Measurements from ENCODE around the gene PIP5KL1. TPM values are rescaled to one million over a fixed set of nuclear protein-coding genes. Genes with fewer than 3 reads are reported as not detected.
A peak's percentile ranks its signal among the peaks of the same experiment; 100 is the strongest.

PIP5KL1 gene
- total RNA-seq, 1 experiment from 2014 or later: 3.9 TPM

- Histone ChIP-seq H3K9me3 (ENCODE audit: low read depth, low read length, poor library complexity, severe bottlenecking) (no peaks in the 10 kb centered on the region), H3K4me1 (ENCODE audit: insufficient read depth, low read length, poor library complexity, severe bottlenecking) (peaks cover 42% of the 10 kb centered on the region), H3K27me3 (replicated peaks; ENCODE audit: insufficient read depth, low read depth, low read length, poor library complexity) (no peaks in the 10 kb centered on the region), H3K36me3 (ENCODE audit: insufficient read depth, low read length, poor library complexity, severe bottlenecking) (no peaks in the 10 kb centered on the region), H3K27ac (ENCODE audit: low read depth, low read length, poor library complexity, severe bottlenecking) (no peak overlapping the region), H3K4me3 (ENCODE audit: low read depth, low read length, poor library complexity, severe bottlenecking) (peak overlapping the region; percentile 96)
- no TSS peak for BruUV-seq (replicated peaks)
- CTCF ChIA-PET: no interaction called here
- intact Hi-C loops (cut with micrococcal nuclease; ENCODE audit: unreplicated experiment): no loop called here
- TF ChIP-seq CTCF (conservative IDR thresholded peaks at IDR 0.05; ENCODE audit: low read depth, low read length) (no peak), EZH2 (IDR thresholded peaks at IDR 0.05; ENCODE audit: borderline replicate concordance, low read depth, low read length, poor library complexity, severe bottlenecking) (no peak)
- POLR2A ChIA-PET (ENCODE audit: low non-redundant PET): no interaction called here
- no peak for DNase-seq (ENCODE audit: low spot score)
These were observed 46.7 kb upstream of the PIP5KL1 start for GRCh38 chr9:127977009-127977883.

GRCh38 chr9:127976498-127976897 is 45.9 kb upstream of the PIP5KL1 start:
- Histone ChIP-seq H3K36me3 (ENCODE audit: insufficient read depth, low read length, poor library complexity, severe bottlenecking) (no peaks in the 10 kb centered on the region), H3K9me3 (ENCODE audit: low read depth, low read length, poor library complexity, severe bottlenecking) (no peaks in the 10 kb centered on the region), H3K4me3 (ENCODE audit: low read depth, low read length, poor library complexity, severe bottlenecking) (no peak overlapping the region), H3K27ac (ENCODE audit: low read depth, low read length, poor library complexity, severe bottlenecking) (no peak overlapping the region), H3K4me1 (ENCODE audit: insufficient read depth, low read length, poor library complexity, severe bottlenecking) (peaks cover 50% of the 10 kb centered on the region), H3K27me3 (replicated peaks; ENCODE audit: insufficient read depth, low read depth, low read length, poor library complexity) (no peaks in the 10 kb centered on the region)
- ChIA-PET CTCF (no interaction called here), POLR2A (ENCODE audit: low non-redundant PET) (no interaction called here)
- intact Hi-C loops (cut with micrococcal nuclease; ENCODE audit: unreplicated experiment): no loop called here
- DNase-seq (ENCODE audit: low spot score): no peak
- BruUV-seq (replicated peaks): no TSS peak
- TF ChIP-seq CTCF (conservative IDR thresholded peaks at IDR 0.05; ENCODE audit: low read depth, low read length): no peak
- no peak for TF ChIP-seq EZH2 (IDR thresholded peaks at IDR 0.05; ENCODE audit: borderline replicate concordance, low read depth, low read length, poor library complexity, severe bottlenecking)

GRCh38 chr9:127975376-127976315 is 45.1 kb upstream of the PIP5KL1 start:
- no peak overlapping the region for H3K4me3 ChIP-seq (ENCODE audit: low read depth, low read length, poor library complexity, severe bottlenecking)
- CTCF ChIA-PET: no interaction called here
- no peaks in the 10 kb centered on the region for H3K27me3 ChIP-seq (replicated peaks; ENCODE audit: insufficient read depth, low read depth, low read length, poor library complexity)
- peak overlapping the region; percentile 23 for H3K27ac ChIP-seq (ENCODE audit: low read depth, low read length, poor library complexity, severe bottlenecking)
- TF ChIP-seq EZH2 (IDR thresholded peaks at IDR 0.05; ENCODE audit: borderline replicate concordance, low read depth, low read length, poor library complexity, severe bottlenecking) (no peak), CTCF (conservative IDR thresholded peaks at IDR 0.05; ENCODE audit: low read depth, low read length) (no peak)
- no peaks in the 10 kb centered on the region for H3K36me3 ChIP-seq (ENCODE audit: insufficient read depth, low read length, poor library complexity, severe bottlenecking)
- BruUV-seq (replicated peaks): no TSS peak
- peaks cover 52% of the 10 kb centered on the region for H3K4me1 ChIP-seq (ENCODE audit: insufficient read depth, low read length, poor library complexity, severe bottlenecking)
- no peaks in the 10 kb centered on the region for H3K9me3 ChIP-seq (ENCODE audit: low read depth, low read length, poor library complexity, severe bottlenecking)
- DNase-seq (ENCODE audit: low spot score): no peak
- POLR2A ChIA-PET (ENCODE audit: low non-redundant PET): no interaction called here
- intact Hi-C loops (cut with micrococcal nuclease; ENCODE audit: unreplicated experiment): no loop called here

Data from A673 (cell line).